Measurements from ENCODE around the gene CCR7.

- TF ChIP-seq CTCF (IDR thresholded peaks at IDR 0.05) (no peak), EP300 (IDR thresholded peaks at IDR 0.05; ENCODE audit: low read depth) (no peak), POLR2A (IDR thresholded peaks at IDR 0.05) (no peak), POLR2AphosphoS5 (IDR thresholded peaks at IDR 0.05) (no peak)
Measured at GRCh38 chr17:40564195-40564882, 933 bp downstream of the CCR7 start.
